Psoas muscle (tissue), 8 donors: ENCODE measurements around the gene CLIC4. TPM values are rescaled to one million over a fixed set of nuclear protein-coding genes. Genes with fewer than 3 reads are reported as not detected.
"Not testable (repeated sequence)": the region's sequence is repeated elsewhere in the genome, so short reads cannot be mapped to it uniquely, and the experiment has no call there.

ENCODE experiments used
- ATAC-seq, 4 donors: fragments of 200-7000 bp; cut with Tn5 transposase; one replicate each; pipeline ENCODE4 v1.9.1; 2020; ENCODE audit warnings: moderate library complexity in 3 of 4, mild to moderate bottlenecking in 2 of 4
- DNase-seq, 2 donors: peaks; one replicate each; pipeline ENCODE4 v3.0.0-alpha.2; 2020
- H3K27ac ChIP-seq: fragments of 200-600 bp; one replicate; pipeline ENCODE4 v1.8.0; 2022
- H3K27me3 ChIP-seq, 3 donors: fragments of 200-600 bp in 1 of 3; one replicate each; pipeline versions ENCODE4 v1.6.1 to v1.8.0; 2013 to 2022; ENCODE audit warnings: low read length in 2 of 3, mild to moderate bottlenecking in 2 of 3, moderate library complexity in 1 of 3; ENCODE audit not compliant: insufficient read depth in 3 of 3
- H3K36me3 ChIP-seq, 2 donors: fragments of 200-600 bp in 1 of 2; one replicate each; pipeline versions ENCODE4 v1.6.1 to v1.8.0; 2013 to 2022; ENCODE audit warnings: low read depth in 1 of 2, mild to moderate bottlenecking in 1 of 2, moderate library complexity in 1 of 2; ENCODE audit not compliant: insufficient read depth in 1 of 2
- H3K4me1 ChIP-seq: fragments of 200-600 bp; one replicate; pipeline ENCODE4 v1.8.0; 2022
- H3K4me3 ChIP-seq: fragments of 200-600 bp; one replicate; pipeline ENCODE4 v1.8.0; 2022; ENCODE audit warnings: mild to moderate bottlenecking
- H3K9me3 ChIP-seq: fragments of 200-600 bp; one replicate; pipeline ENCODE4 v1.8.0; 2022
- CTCF ChIP-seq: fragments of 200-600 bp; IDR thresholded peaks from one replicate; pipeline ENCODE4 v1.8.0; 2022; ENCODE audit warnings: antibody characterized with exemption
- WGBS, 3 donors: extraction: QIAGEN DNeasy Blood & Tissue Kit; methylation state at CpG; one replicate each; pipeline versions ENCODE4 v1.1.6 to v1.1.7; 2013; 5-methylcytosine and 5-hydroxymethylcytosine counted together
- intact Hi-C, 2 donors: fragments of 100-400 bp; cut with DNase I; formaldehyde crosslinking; loops; one replicate each; pipeline versions ENCODE4 v1.11.0 to v1.14.2; 2022
- polyA plus RNA-seq, 3 donors: library from polyadenylated mRNA; stranded (reverse); fragments of 200-250 nt; gene quantifications; one replicate each; pipeline ENCODE4 v1.2.3, GENCODE V29; 2013
- total RNA-seq, 4 donors: library from RNA; stranded (reverse); fragmentation: NEBNext Ultra II Directional in 2 of 4; extraction: Animal tissue kit (Norgen Biotek cat#: 25700) in 2 of 4; gene quantifications; one replicate each; pipeline versions ENCODE4 v1.2.1 to v1.2.4, GENCODE V29; 2021 to 2023
- donor health status: healthy with polysubstance abuse.
- donor health status: DM: no; HTN: no; CAD: no; lungs with moderate emphysema.
- donor health status: Bipolar disorder and iron deficiency.
- donor health status: healthy.
- donor health status: DM: yes; HTN: yes; CAD: no.
- donor health status: DM: no; HTN: no; CAD: no.
- donor health status: DM: no; HTN: no; CAD: no.
- donor health status: DM: yes; HTN: yes; CAD: no.

Gene CLIC4
- total and polyA plus RNA-seq, 7 donors = 22.1 to 67.3 (median 44.8) TPM

- Histone ChIP-seq H3K4me3 (no peak overlapping the region), H3K4me1 (peaks cover 9% of the 10 kb centered on the region), H3K27me3 (peaks cover 0 to 2% (median 0%) of the 10 kb centered on the region in 3 donors), H3K9me3 (no peaks in the 10 kb centered on the region), H3K27ac (no peak overlapping the region), H3K36me3 (no peaks in the 10 kb centered on the region)
- intact Hi-C loops = no loop called here
- ATAC-seq (no peak), DNase-seq (no peak)
- no peak for TF ChIP-seq CTCF
- 87 to 90% (median 88%) methylated on average over 4 of the region's 4 CpGs for WGBS, 3 donors
Measured at GRCh38 chr1:24726741-24727140, 18.5 kb upstream of the CLIC4 start.

GRCh38 chr1:24727501-24728216, 17.6 kb upstream of the CLIC4 start:
- Histone ChIP-seq H3K4me3 (no peak overlapping the region), H3K27ac (peak overlapping the region; percentile 41), H3K4me1 (peaks cover 9% of the 10 kb centered on the region), H3K9me3 (no peaks in the 10 kb centered on the region), H3K36me3 (no peaks in the 10 kb centered on the region), H3K27me3 (peaks cover 0 to 2% (median 0%) of the 10 kb centered on the region in 3 donors)
- no peak for TF ChIP-seq CTCF
- 41 to 44% (median 42%) methylated on average over 9 of the region's 9 CpGs for WGBS, 3 donors
- intact Hi-C loops = no loop called here
- DNase-seq (peak; percentile 63 to 76), ATAC-seq (peak in 3 of 4 donors; percentile 52 to 64 (median 62))

- 93 to 95% (median 95%) methylated on average over 10 of the region's 10 CpGs for WGBS, 3 donors
- peaks cover 0 to 2% (median 0%) of the 10 kb centered on the region in 3 donors for H3K27me3 ChIP-seq
- intact Hi-C loops = no loop called here
- H3K9me3 ChIP-seq = no peaks in the 10 kb centered on the region
- no peak for TF ChIP-seq CTCF
- H3K4me3 ChIP-seq = no peak overlapping the region
- H3K27ac ChIP-seq = no peak overlapping the region
- H3K36me3 ChIP-seq = no peaks in the 10 kb centered on the region
- DNase-seq (no peak), ATAC-seq (no peak)
- peaks cover 9% of the 10 kb centered on the region for H3K4me1 ChIP-seq
Measured at GRCh38 chr1:24728982-24729381, 16.3 kb upstream of the CLIC4 start.

- DNase-seq = no peak
- peaks cover 15% of the 10 kb centered on the region for H3K4me1 ChIP-seq
- H3K9me3 ChIP-seq = no peaks in the 10 kb centered on the region
- ATAC-seq = no peak
- no peak for TF ChIP-seq CTCF
- WGBS, 3 donors = 64 to 81% (median 65%) methylated on average over 4 of the region's 4 CpGs
- H3K27ac ChIP-seq = no peak overlapping the region
- H3K4me3 ChIP-seq = no peak overlapping the region
- H3K36me3 ChIP-seq = no peaks in the 10 kb centered on the region
- intact Hi-C loops = no loop called here
- no peaks in the 10 kb centered on the region for H3K27me3 ChIP-seq
Measured at GRCh38 chr1:24732186-24732885, 12.9 kb upstream of the CLIC4 start.

GRCh38 chr1:24733342-24733741, 11.9 kb upstream of the CLIC4 start:
- not testable (repeated sequence) for H3K27ac ChIP-seq

More at GRCh38 chr1:24733342-24733741, 11.9 kb upstream of the CLIC4 start:
- H3K9me3 ChIP-seq, H3K36me3 ChIP-seq, intact Hi-C loops, DNase-seq, H3K4me3 ChIP-seq, ATAC-seq, H3K27me3 ChIP-seq: not testable (repeated sequence)
- 86 to 94% (median 92%) methylated on average over 7 of the region's 7 CpGs for WGBS, 3 donors
- peaks cover 15% of the 10 kb centered on the region for H3K4me1 ChIP-seq
